ENCODE data around the gene PAM16.
"Not testable (repeated sequence)": the region's sequence is repeated elsewhere in the genome, so short reads cannot be mapped to it uniquely, and the experiment has no call there.

PAM16 gene

GRCh38 chr16:4350365-4350786 lies 745 bp downstream of the PAM16 start:
- no peak for DNase-seq

GRCh38 chr16:4349332-4349731 lies 1.8 kb downstream of the PAM16 start:
- no peak for DNase-seq

GRCh38 chr16:4347765-4348509 lies 3.2 kb downstream of the PAM16 start:
- DNase-seq = no peak

- DNase-seq = no peak
These were observed 4.1 kb downstream of the PAM16 start for GRCh38 chr16:4347010-4347409.

- DNase-seq = peak; percentile 48
These were observed 5.0 kb downstream of the PAM16 start for GRCh38 chr16:4345836-4346781.

- peak; percentile 82 for DNase-seq
These were observed 5.9 kb downstream of the PAM16 start for GRCh38 chr16:4344983-4345835.

- DNase-seq = not testable (repeated sequence)
These were observed 6.7 kb downstream of the PAM16 start for GRCh38 chr16:4344300-4344982.

- DNase-seq = no peak
These were observed 8.0 kb downstream of the PAM16 start for GRCh38 chr16:4342866-4343744.

- no peak for DNase-seq
These were observed 9.9 kb downstream of the PAM16 start for GRCh38 chr16:4341250-4341649.

GRCh38 chr16:4340443-4340842 lies 10.7 kb downstream of the PAM16 start:
- no peak for DNase-seq

- peak; percentile 3 for DNase-seq
These were observed 11.2 kb downstream of the PAM16 start for GRCh38 chr16:4339909-4340308.

- no peak for DNase-seq
These were observed 11.7 kb downstream of the PAM16 start for GRCh38 chr16:4339455-4339854.

- DNase-seq = no peak
These were observed 12.3 kb downstream of the PAM16 start for GRCh38 chr16:4338712-4339299.

- DNase-seq = no peak
These were observed 13.0 kb downstream of the PAM16 start for GRCh38 chr16:4338125-4338582.

GRCh38 chr16:4337540-4338088 lies 13.5 kb downstream of the PAM16 start:
- no peak for DNase-seq

GRCh38 chr16:4336701-4337539 lies 14.2 kb downstream of the PAM16 start:
- DNase-seq = no peak

GRCh38 chr16:4334724-4335495 lies 16.2 kb downstream of the PAM16 start:
- DNase-seq = no peak

- not testable (repeated sequence) for DNase-seq
These were observed 17.4 kb downstream of the PAM16 start for GRCh38 chr16:4333714-4334113.

- no peak for DNase-seq
These were observed 17.8 kb downstream of the PAM16 start for GRCh38 chr16:4333308-4333638.

Data from NCI-H510A treated with DMSO at 0.1 percent for 48 hours (cell line).